ENCODE results near the gene MED15. TPM values are rescaled to one million over a fixed set of nuclear protein-coding genes. Genes with fewer than 3 reads are reported as not detected.

Gene MED15
- total RNA-seq, 1 donor: 36.9 TPM

- peak; percentile 54 for DNase-seq (ENCODE audit: insufficient read length, low spot score, missing footprints)
- Histone ChIP-seq H3K36me3 (ENCODE audit: insufficient read depth, low read length) (peaks cover 64% of the 10 kb centered on the region), H3K4me1 (ENCODE audit: insufficient read depth, low read length) (no peaks in the 10 kb centered on the region), H3K27me3 (ENCODE audit: insufficient read depth, low read length) (no peaks in the 10 kb centered on the region), H3K79me2 (ENCODE audit: insufficient read depth, low read length) (peaks cover 38% of the 10 kb centered on the region), H3K9me3 (ENCODE audit: low read depth, low read length) (no peaks in the 10 kb centered on the region), H3K4me3 (ENCODE audit: insufficient read depth, low read length) (no peak overlapping the region), H3K27ac (ENCODE audit: low read depth, low read length) (no peak overlapping the region), H2AFZ (ENCODE audit: low read length) (no peak overlapping the region), H4K20me1 (ENCODE audit: insufficient read depth, low read length) (peaks cover 32% of the 10 kb centered on the region), H3K4me2 (ENCODE audit: insufficient read depth, low read length) (no peak overlapping the region)
- TF ChIP-seq, protein P1, sequence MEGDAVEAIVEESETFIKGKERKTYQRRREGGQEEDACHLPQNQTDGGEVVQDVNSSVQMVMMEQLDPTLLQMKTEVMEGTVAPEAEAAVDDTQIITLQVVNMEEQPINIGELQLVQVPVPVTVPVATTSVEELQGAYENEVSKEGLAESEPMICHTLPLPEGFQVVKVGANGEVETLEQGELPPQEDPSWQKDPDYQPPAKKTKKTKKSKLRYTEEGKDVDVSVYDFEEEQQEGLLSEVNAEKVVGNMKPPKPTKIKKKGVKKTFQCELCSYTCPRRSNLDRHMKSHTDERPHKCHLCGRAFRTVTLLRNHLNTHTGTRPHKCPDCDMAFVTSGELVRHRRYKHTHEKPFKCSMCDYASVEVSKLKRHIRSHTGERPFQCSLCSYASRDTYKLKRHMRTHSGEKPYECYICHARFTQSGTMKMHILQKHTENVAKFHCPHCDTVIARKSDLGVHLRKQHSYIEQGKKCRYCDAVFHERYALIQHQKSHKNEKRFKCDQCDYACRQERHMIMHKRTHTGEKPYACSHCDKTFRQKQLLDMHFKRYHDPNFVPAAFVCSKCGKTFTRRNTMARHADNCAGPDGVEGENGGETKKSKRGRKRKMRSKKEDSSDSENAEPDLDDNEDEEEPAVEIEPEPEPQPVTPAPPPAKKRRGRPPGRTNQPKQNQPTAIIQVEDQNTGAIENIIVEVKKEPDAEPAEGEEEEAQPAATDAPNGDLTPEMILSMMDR (IDR thresholded peaks at IDR 0.05; ENCODE audit: extremely low read depth, low read depth, low read length): no peak
Observed at GRCh38 chr22:20584029-20584871, 76.8 kb downstream of the MED15 start.

DNA sequence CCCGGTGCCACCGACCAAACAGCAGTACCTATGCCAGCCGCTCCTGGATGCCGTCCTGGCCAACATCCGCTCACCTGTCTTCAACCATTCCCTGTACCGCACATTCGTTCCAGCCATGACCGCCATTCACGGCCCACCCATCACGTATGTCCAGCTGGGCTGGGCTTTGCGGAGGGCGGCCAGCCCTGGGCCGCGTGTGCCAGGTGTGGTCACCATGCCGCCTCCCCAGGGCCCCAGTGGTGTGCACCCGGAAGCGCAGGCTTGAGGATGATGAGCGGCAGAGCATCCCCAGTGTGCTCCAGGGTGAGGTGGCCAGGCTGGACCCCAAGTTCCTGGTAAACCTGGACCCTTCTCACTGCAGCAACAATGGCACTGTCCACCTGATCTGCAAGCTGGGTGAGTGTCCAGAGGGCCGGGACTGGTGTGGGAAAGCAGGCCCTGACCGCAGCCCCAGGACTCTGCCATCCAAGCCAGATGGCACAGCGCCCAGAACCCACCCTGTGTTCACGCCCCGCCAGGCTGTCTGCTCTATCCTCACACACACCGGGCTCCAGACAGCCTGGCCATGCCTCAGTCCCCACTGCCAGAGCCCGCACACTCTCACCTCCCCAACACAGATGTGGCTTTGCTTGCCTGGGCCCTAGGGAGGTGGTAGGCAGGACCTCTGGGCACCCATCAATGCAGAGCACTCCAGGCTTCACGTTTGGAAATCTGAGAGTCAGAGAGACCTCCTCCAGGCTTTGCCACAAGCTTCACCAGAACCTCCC lies 77.6 kb downstream of the MED15 start:
- peaks cover 29% of the 10 kb centered on the region for H4K20me1 ChIP-seq (ENCODE audit: insufficient read depth, low read length)
- DNase-seq (ENCODE audit: insufficient read length, low spot score, missing footprints): peak; percentile 58

GRCh38 chr22:20585639-20586402 lies 78.4 kb downstream of the MED15 start:
- no peaks in the 10 kb centered on the region for H3K9me3 ChIP-seq (ENCODE audit: low read depth, low read length)
- H3K4me3 ChIP-seq (ENCODE audit: insufficient read depth, low read length): no peak overlapping the region
- peaks cover 24% of the 10 kb centered on the region for H4K20me1 ChIP-seq (ENCODE audit: insufficient read depth, low read length)
- peaks cover 50% of the 10 kb centered on the region for H3K36me3 ChIP-seq (ENCODE audit: insufficient read depth, low read length)
- H3K4me2 ChIP-seq (ENCODE audit: insufficient read depth, low read length): no peak overlapping the region
- TF ChIP-seq, protein P1 (IDR thresholded peaks at IDR 0.05; ENCODE audit: extremely low read depth, low read depth, low read length): no peak
- peak; percentile 39 for DNase-seq (ENCODE audit: insufficient read length, low spot score, missing footprints)
- no peaks in the 10 kb centered on the region for H3K27me3 ChIP-seq (ENCODE audit: insufficient read depth, low read length)
- H3K4me1 ChIP-seq (ENCODE audit: insufficient read depth, low read length): no peaks in the 10 kb centered on the region
- no peak overlapping the region for H2AFZ ChIP-seq (ENCODE audit: low read length)
- H3K79me2 ChIP-seq (ENCODE audit: insufficient read depth, low read length): peaks cover 23% of the 10 kb centered on the region
- no peak overlapping the region for H3K27ac ChIP-seq (ENCODE audit: low read depth, low read length)

More for the DNA sequence above, 77.6 kb downstream of the MED15 start:
- Histone ChIP-seq H2AFZ (ENCODE audit: low read length) (no peak overlapping the region), H3K4me2 (ENCODE audit: insufficient read depth, low read length) (no peak overlapping the region), H3K79me2 (ENCODE audit: insufficient read depth, low read length) (peaks cover 30% of the 10 kb centered on the region), H3K9me3 (ENCODE audit: low read depth, low read length) (no peaks in the 10 kb centered on the region), H3K27me3 (ENCODE audit: insufficient read depth, low read length) (no peaks in the 10 kb centered on the region), H3K36me3 (ENCODE audit: insufficient read depth, low read length) (peaks cover 56% of the 10 kb centered on the region), H3K27ac (ENCODE audit: low read depth, low read length) (no peak overlapping the region), H3K4me1 (ENCODE audit: insufficient read depth, low read length) (no peaks in the 10 kb centered on the region), H3K4me3 (ENCODE audit: insufficient read depth, low read length) (no peak overlapping the region)
- TF ChIP-seq, protein P1 (IDR thresholded peaks at IDR 0.05; ENCODE audit: extremely low read depth, low read depth, low read length): no peak

Data from osteoblast (primary cell).